AG09309 (cell line): ENCODE measurements around the gene GALNT18.

Experiments
- DNase-seq: peaks from one replicate; pipeline ENCODE4 v3.0.0-alpha.2; 2010; ENCODE audit warnings: low read depth
- H3K4me3 ChIP-seq: 2 replicates; pipeline ENCODE4 v1.5.1; 2011; ENCODE audit warnings: mild to moderate bottlenecking, low read depth, low read length, moderate library complexity; ENCODE audit not compliant: control insufficient read depth
- CTCF ChIP-seq: IDR thresholded peaks from 2 replicates; pipeline ENCODE4 v1.5.1; 2011; ENCODE audit warnings: mild to moderate bottlenecking, low read depth, low read length, inconsistent platforms; ENCODE audit not compliant: insufficient read depth, control insufficient read depth; ENCODE audit errors: missing control alignments

Gene GALNT18

GRCh38 chr11:11561991-11562390 lies 59.8 kb downstream of the GALNT18 start:
- no peak overlapping the region for H3K4me3 ChIP-seq
- no peak for DNase-seq
- no peak for TF ChIP-seq CTCF

- TF ChIP-seq CTCF, result no peak
- no peak overlapping the region for H3K4me3 ChIP-seq
- no peak for DNase-seq
Measured at GRCh38 chr11:11558826-11559225, 63.0 kb downstream of the GALNT18 start.

GRCh38 chr11:11558396-11558795 lies 63.4 kb downstream of the GALNT18 start:
- TF ChIP-seq CTCF, result no peak
- no peak for DNase-seq

GRCh38 chr11:11555208-11555607 lies 66.6 kb downstream of the GALNT18 start:
- DNase-seq, result no peak
- no peak overlapping the region for H3K4me3 ChIP-seq
- no peak for TF ChIP-seq CTCF

More at GRCh38 chr11:11558396-11558795, 63.4 kb downstream of the GALNT18 start:
- no peak overlapping the region for H3K4me3 ChIP-seq

- H3K4me3 ChIP-seq, result no peak overlapping the region
- TF ChIP-seq CTCF, result no peak
- DNase-seq, result no peak
Measured at GRCh38 chr11:11553573-11553972, 68.2 kb downstream of the GALNT18 start.

GRCh38 chr11:11552529-11553087 lies 69.2 kb downstream of the GALNT18 start:
- DNase-seq, result no peak
- H3K4me3 ChIP-seq, result no peak overlapping the region
- TF ChIP-seq CTCF, result no peak

GRCh38 chr11:11550534-11550933 lies 71.3 kb downstream of the GALNT18 start:
- no peak for TF ChIP-seq CTCF
- no peak overlapping the region for H3K4me3 ChIP-seq
- DNase-seq, result no peak
